ENCODE measurements around the gene SUGCT.

The SUGCT gene

DNA sequence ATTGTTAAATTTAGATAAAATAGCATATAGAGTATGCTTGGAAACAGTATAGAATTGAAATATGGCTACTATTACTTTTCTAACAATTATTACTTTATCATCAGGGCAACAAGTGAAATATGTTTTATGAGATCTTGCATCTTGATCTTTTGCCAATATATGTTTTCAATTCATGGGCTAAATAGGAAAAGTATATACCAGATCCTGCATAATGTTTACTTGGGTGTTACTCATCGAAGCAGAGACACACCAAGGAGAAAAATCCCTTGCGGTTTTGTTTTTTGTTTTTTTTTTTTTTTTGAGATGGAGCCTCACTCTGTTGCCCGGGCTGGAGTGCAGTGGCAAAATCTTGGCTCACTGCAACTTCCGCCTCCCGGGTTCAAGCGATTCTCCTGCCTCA lies 541.4 kb downstream of the SUGCT start:
- no peak for DNase-seq (ENCODE audit: low spot score)

DNA sequence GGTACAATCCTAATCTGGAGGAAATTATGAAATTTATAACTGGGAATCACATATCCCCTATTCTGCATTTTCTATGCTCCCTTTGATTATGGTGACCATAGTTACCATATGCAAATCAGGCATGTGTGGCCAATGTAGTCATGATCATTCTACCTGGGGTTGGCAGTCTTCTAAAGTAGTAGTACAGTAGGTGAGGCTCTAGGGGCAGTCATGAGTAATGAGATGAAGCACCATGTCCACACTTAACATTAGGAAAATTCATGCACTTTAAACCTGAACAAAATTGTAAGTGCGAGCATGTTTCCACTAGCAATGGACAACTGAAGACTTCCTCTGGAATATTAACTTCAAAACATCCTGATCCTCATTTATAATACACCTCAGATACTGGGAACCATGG lies 545.9 kb downstream of the SUGCT start:
- peak; percentile 32 for DNase-seq (ENCODE audit: low spot score)

DNA sequence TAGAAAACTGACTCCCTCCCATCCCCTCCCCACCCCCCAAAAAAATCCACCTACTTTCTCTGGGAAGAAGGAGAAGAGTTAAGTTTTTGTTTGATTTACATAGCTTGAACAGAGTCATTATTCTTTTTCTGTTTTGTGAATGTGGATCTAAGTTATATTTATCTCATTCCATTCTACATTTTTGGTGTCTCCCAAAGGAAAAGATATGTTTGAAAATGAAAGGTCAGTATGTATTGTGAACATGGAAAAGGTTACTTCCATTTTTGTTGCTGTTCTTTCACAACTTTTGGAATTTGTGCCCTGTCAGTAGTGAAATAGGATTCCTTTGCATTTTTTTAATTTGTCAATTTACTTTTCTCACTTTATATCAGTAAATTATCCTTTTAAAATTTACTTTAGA lies 547.9 kb downstream of the SUGCT start:
- DNase-seq (ENCODE audit: low spot score), result no peak

GRCh38 chr7:40694026-40694809 lies 559.4 kb downstream of the SUGCT start:
- no peak for DNase-seq (ENCODE audit: low spot score)

GRCh38 chr7:40694991-40695390 lies 560.2 kb downstream of the SUGCT start:
- DNase-seq (ENCODE audit: low spot score), result no peak

- DNase-seq (ENCODE audit: low spot score), result no peak
These were observed 562.8 kb downstream of the SUGCT start for GRCh38 chr7:40697653-40698052.

DNA sequence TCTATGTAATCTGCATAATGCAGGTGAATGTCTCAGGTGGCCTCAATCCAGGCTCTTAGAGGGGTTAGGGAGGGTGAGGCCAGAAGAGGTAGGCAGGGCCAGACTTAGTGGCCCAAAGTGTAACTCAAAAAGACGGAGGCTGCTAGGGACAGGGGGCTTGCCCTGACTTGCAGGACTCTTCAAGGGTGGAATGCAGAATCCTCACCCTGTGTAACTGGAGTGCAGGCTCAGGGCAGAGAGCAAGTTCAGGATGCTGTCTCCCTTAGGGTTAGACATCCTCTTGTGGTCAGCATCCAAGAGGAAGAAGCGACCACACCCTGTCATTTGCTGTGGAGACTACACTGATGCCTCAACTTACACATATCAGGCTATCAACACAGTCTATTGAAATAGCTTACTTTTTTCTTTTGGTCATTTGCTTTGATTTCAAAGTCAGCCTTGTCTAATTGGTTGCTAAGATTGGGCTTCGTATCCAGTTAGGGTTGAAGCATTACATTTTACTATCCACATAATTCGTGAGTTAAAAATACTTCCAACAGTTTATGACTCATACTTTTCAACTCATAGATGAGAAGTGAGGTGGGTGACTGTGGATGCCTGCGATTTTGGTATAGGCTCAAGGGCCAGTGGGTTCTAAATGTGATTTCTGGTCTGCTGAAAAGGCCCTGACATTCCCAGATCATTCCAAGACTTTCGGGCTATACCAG lies 563.6 kb downstream of the SUGCT start:
- DNase-seq (ENCODE audit: low spot score), result no peak

- no peak for DNase-seq (ENCODE audit: low spot score)
These were observed 564.1 kb downstream of the SUGCT start for GRCh38 chr7:40698921-40699260.

GRCh38 chr7:40700653-40701421 lies 566.0 kb downstream of the SUGCT start:
- DNase-seq (ENCODE audit: low spot score), result no peak

GRCh38 chr7:40701836-40702551 lies 567.2 kb downstream of the SUGCT start:
- no peak for DNase-seq (ENCODE audit: low spot score)

GRCh38 chr7:40704172-40704571 lies 569.4 kb downstream of the SUGCT start:
- no peak for DNase-seq (ENCODE audit: low spot score)

- no peak for DNase-seq (ENCODE audit: low spot score)
These were observed 572.0 kb downstream of the SUGCT start for GRCh38 chr7:40706829-40707228.

DNA sequence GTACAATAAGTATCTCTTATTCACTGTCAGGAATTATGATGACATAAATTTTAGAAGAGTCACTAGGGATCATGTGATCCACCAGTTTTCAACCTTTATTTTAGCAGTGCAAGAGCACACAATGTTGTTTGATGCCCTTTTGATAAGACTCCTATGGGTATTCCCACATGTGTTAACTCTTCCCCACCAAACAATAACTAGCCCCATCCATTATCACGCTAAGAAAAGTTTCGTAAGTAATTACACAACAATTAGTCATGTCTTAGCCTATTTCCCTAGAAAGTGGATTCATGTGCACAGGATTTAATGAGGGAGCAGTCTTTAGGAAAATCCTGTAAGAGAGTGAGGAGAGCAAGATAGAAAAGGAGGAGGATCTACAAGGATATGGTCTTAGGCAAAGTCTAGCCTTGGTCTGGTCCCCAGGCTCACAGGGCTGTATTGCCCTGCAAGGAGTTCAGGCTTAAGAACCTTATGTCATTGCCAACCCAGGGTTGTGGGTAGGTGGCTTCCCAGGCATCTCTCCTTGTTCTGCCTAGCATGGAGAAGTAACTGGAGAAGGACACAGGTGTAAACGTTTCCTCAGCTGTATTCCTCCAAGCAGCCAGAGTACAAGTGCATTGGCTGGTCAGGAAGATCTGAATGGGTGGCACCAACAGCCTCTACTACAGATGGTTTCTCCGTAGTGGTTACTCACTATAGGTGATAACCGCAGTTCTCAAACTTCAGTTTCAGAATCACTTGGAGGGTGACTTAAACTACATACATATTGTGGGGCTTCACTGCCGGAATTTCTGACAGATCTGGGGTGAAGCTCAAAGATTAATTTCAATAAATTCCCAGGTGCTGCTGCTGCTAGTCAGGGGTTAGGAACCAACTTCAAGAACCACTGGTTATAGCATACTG lies 574.5 kb downstream of the SUGCT start:
- DNase-seq (ENCODE audit: low spot score), result no peak

- DNase-seq (ENCODE audit: low spot score), result no peak
These were observed 576.9 kb downstream of the SUGCT start for GRCh38 chr7:40711706-40712105.

DNA sequence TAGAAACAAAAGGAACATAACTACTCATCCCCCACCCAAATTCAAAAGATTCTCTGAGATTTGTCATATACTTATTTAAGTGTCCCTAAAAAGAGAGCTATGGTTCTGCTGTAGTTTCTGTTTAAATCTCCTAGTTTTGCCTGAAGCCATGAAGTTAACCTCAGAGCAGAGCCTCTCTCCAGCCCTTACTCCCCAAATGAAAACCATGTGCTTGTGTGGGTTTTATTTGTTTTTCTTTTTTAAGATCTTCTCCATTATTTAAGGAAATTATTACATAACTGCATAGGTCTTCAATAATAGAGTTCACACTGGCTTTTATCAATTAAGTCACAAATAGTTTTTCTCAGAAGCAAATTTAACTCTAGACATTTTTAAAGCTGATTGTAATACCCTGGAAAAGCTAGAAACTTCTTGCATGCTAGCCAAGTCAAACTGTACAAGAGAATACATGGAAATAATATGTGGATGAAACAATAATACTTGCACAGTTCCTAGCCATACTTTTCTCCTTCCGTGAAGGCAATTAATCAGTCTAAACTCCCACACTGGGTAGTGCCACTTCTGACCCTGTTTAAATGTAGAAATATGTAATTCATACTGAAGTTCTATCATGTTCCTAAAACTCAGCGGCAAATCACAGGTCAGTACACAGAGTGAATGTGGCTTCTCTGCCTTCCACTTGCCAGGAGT lies 579.7 kb downstream of the SUGCT start:
- no peak for DNase-seq (ENCODE audit: low spot score)

GRCh38 chr7:40715053-40715430 lies 580.2 kb downstream of the SUGCT start:
- no peak for DNase-seq (ENCODE audit: low spot score)

GRCh38 chr7:40716052-40716451 lies 581.2 kb downstream of the SUGCT start:
- DNase-seq (ENCODE audit: low spot score), result no peak

GRCh38 chr7:40717242-40717641 lies 582.4 kb downstream of the SUGCT start:
- no peak for DNase-seq (ENCODE audit: low spot score)

- DNase-seq (ENCODE audit: low spot score), result no peak
These were observed 585.6 kb downstream of the SUGCT start for GRCh38 chr7:40720416-40720815.

- no peak for DNase-seq (ENCODE audit: low spot score)
These were observed 586.6 kb downstream of the SUGCT start for GRCh38 chr7:40721342-40721949.
